IMR-90 (cell line): ENCODE results near the gene RPL21. TPM values are rescaled to one million over a fixed set of nuclear protein-coding genes. Genes with fewer than 3 reads are reported as not detected.

Source experiments
- ATAC-seq: fragments of 200-7000 bp; cut with Tn5 transposase; 2 replicates; pipeline ENCODE4 v1.9.1; 2020; ENCODE audit warnings: low read depth, mild to moderate bottlenecking, moderate library complexity
- BruUV-seq: library from RNA; stranded (reverse); fragments of 400-500 nt; replicated peaks from 2 replicates; lab custom pipeline; 2021; lab: Mats Ljungman, UMichigan
- CTCF ChIA-PET: fragments of 300-600 bp; formaldehyde crosslinking; extraction: SDS; loops from one replicate; lab custom pipeline; 2021; ENCODE audit warnings: antibody characterized with exemption; lab: Yijun Ruan, JAX
- POLR2A ChIA-PET: fragments of 300-600 bp; sonication (Branson Sonifier 250); formaldehyde crosslinking; loops from one replicate; lab custom pipeline; 2022; ENCODE audit warnings: antibody characterized with exemption; ENCODE audit not compliant: unreplicated experiment; lab: Charles Lee
- DNase-seq: peaks from one replicate; pipeline ENCODE4 v3.0.0; 2013
- H2AFZ ChIP-seq: replicated peaks from 2 replicates; pipeline ENCODE3; 2013; ENCODE audit warnings: low read length, mild to moderate bottlenecking; ENCODE audit not compliant: poor library complexity
- H2AK5ac ChIP-seq: 2 replicates; pipeline ENCODE4 v1.6.1; 2013; ENCODE audit warnings: low read depth, low read length, inconsistent platforms
- H2AK9ac ChIP-seq: replicated peaks from 2 replicates; pipeline ENCODE3; 2013; ENCODE audit warnings: mild to moderate bottlenecking, low read depth, low read length, moderate library complexity; ENCODE audit not compliant: poor library complexity
- H2BK120ac ChIP-seq: 2 replicates; pipeline ENCODE4 v1.6.1; 2013; ENCODE audit warnings: low read depth, low read length, inconsistent platforms
- H2BK15ac ChIP-seq: 3 replicates; pipeline ENCODE4 v1.6.1; 2013; ENCODE audit warnings: low read depth, low read length, inconsistent platforms
- H2BK20ac ChIP-seq: 2 replicates; pipeline ENCODE4 v1.6.1; 2013; ENCODE audit warnings: low read depth, mild to moderate bottlenecking, inconsistent platforms, low read length, moderate library complexity
- H2BK5ac ChIP-seq: 2 replicates; pipeline ENCODE4 v1.6.1; 2013; ENCODE audit warnings: mild to moderate bottlenecking, low read depth, low read length, inconsistent platforms; ENCODE audit not compliant: poor library complexity, severe bottlenecking
- H3K14ac ChIP-seq: replicated peaks from 2 replicates; pipeline ENCODE4 v1.6.1; 2013; ENCODE audit warnings: low read depth, low read length, inconsistent platforms
- H3K18ac ChIP-seq: 2 replicates; pipeline ENCODE4 v1.6.1; 2013; ENCODE audit warnings: low read depth, low read length, control low read depth
- H3K23ac ChIP-seq: 2 replicates; pipeline ENCODE4 v1.6.1; 2013; ENCODE audit warnings: low read depth, low read length, inconsistent platforms
- H3K27ac ChIP-seq: 2 replicates; pipeline ENCODE4 v1.5.1; 2013; ENCODE audit warnings: mild to moderate bottlenecking, control low read depth, low read length; ENCODE audit not compliant: insufficient read depth
- H3K27me3 ChIP-seq: 2 replicates; pipeline ENCODE4 v1.6.1; 2013; ENCODE audit warnings: low read length; ENCODE audit not compliant: control insufficient read depth, insufficient read depth
- H3K36me3 ChIP-seq: 2 replicates; pipeline ENCODE4 v1.6.1; 2013; ENCODE audit warnings: low read length, mixed read lengths; ENCODE audit not compliant: control insufficient read depth, insufficient read depth
- H3K4ac ChIP-seq: 2 replicates; pipeline ENCODE4 v1.6.1; 2013; ENCODE audit warnings: low read depth, low read length, inconsistent platforms
- H3K4me1 ChIP-seq: 2 replicates; pipeline ENCODE4 v1.6.1; 2013; ENCODE audit warnings: low read length, mixed read lengths; ENCODE audit not compliant: control insufficient read depth, insufficient read depth
- H3K4me2 ChIP-seq: 2 replicates; pipeline ENCODE4 v1.6.1; 2013; ENCODE audit warnings: low read depth, mild to moderate bottlenecking, control low read depth, low read length, moderate library complexity
- H3K4me3 ChIP-seq: 2 replicates; pipeline ENCODE4 v1.5.1; 2013; ENCODE audit warnings: low read depth, mild to moderate bottlenecking, control low read depth, low read length, moderate library complexity; ENCODE audit not compliant: insufficient read depth
- H3K56ac ChIP-seq: 2 replicates; pipeline ENCODE4 v1.6.1; 2013; ENCODE audit warnings: low read length, inconsistent platforms; ENCODE audit not compliant: insufficient read depth; ENCODE audit errors: extremely low read depth
- H3K79me1 ChIP-seq, 2 experiments: 2 replicates each; pipeline ENCODE4 v1.6.1; 2013; ENCODE audit warnings: low read length in 2 of 2, inconsistent platforms in 1 of 2, low read depth in 1 of 2
- H3K9ac ChIP-seq: 2 replicates; pipeline ENCODE4 v1.6.1; 2013; ENCODE audit warnings: low read depth, low read length, control low read depth
- H3K9me1 ChIP-seq: 2 replicates; pipeline ENCODE4 v1.6.1; 2013; ENCODE audit warnings: low read length, inconsistent platforms; ENCODE audit not compliant: insufficient read depth
- H3K9me3 ChIP-seq: 2 replicates; pipeline ENCODE4 v1.6.1; 2013; ENCODE audit warnings: low read length; ENCODE audit not compliant: control insufficient read depth, insufficient read depth
- H4K20me1 ChIP-seq: 2 replicates; pipeline ENCODE4 v1.6.1; 2013; ENCODE audit warnings: low read length, inconsistent platforms; ENCODE audit not compliant: insufficient read depth
- H4K5ac ChIP-seq: 2 replicates; pipeline ENCODE4 v1.6.1; 2013; ENCODE audit warnings: mild to moderate bottlenecking, low read depth, low read length, control low read depth
- H4K8ac ChIP-seq, 2 experiments: 2 replicates each; pipeline ENCODE4 v1.6.1; 2013; ENCODE audit warnings: low read depth in 2 of 2, low read length in 2 of 2, control low read depth in 1 of 2, inconsistent platforms in 1 of 2
- H4K91ac ChIP-seq: 2 replicates; pipeline ENCODE4 v1.6.1; 2013; ENCODE audit warnings: low read depth, low read length, inconsistent platforms; ENCODE audit not compliant: insufficient read depth
- BHLHE40 ChIP-seq: fragments of 150-350 bp; IDR thresholded peaks from 2 replicates; pipeline ENCODE4 v1.6.1; 2016; ENCODE audit warnings: mild to moderate bottlenecking, low read depth, low read length
- CEBPB ChIP-seq: IDR thresholded peaks from 2 replicates; pipeline ENCODE4 v1.6.1; 2012; ENCODE audit warnings: low read depth, low read length, improper control_type of control experiment
- CHD1 ChIP-seq: IDR thresholded peaks from 2 replicates; pipeline ENCODE4 v1.6.1; 2012; ENCODE audit warnings: low read depth, low read length, improper control_type of control experiment
- FOS ChIP-seq: fragments of 150-350 bp; IDR thresholded peaks from 2 replicates; pipeline ENCODE4 v1.6.1; 2016; ENCODE audit warnings: low read depth, low read length
- MAFK ChIP-seq: IDR thresholded peaks from 2 replicates; pipeline ENCODE4 v1.6.1; 2012; ENCODE audit warnings: low read depth, low read length, improper control_type of control experiment
- MAZ ChIP-seq: IDR thresholded peaks from 2 replicates; pipeline ENCODE4 v1.6.1; 2012; ENCODE audit warnings: low read depth, mild to moderate bottlenecking, low read length, improper control_type of control experiment, moderate library complexity, borderline replicate concordance
- MXI1 ChIP-seq: IDR thresholded peaks from 2 replicates; pipeline ENCODE4 v1.6.1; 2012; ENCODE audit warnings: low read depth, mild to moderate bottlenecking, low read length, moderate library complexity, borderline replicate concordance
- NFE2L2 ChIP-seq: fragments of 150-350 bp; IDR thresholded peaks from 2 replicates; pipeline ENCODE4 v1.6.1; 2016; ENCODE audit warnings: low read depth, mild to moderate bottlenecking, low read length
- RAD21 ChIP-seq: IDR thresholded peaks from 2 replicates; pipeline ENCODE4 v1.6.1; 2012; ENCODE audit warnings: low read length, improper control_type of control experiment
- RCOR1 ChIP-seq: IDR thresholded peaks from 2 replicates; pipeline ENCODE4 v1.6.1; 2012; ENCODE audit warnings: mild to moderate bottlenecking, low read length, improper control_type of control experiment; ENCODE audit not compliant: insufficient replicate concordance
- RFX5 ChIP-seq: IDR thresholded peaks from 2 replicates; pipeline ENCODE4 v1.8.0; 2012; ENCODE audit warnings: low read depth, mild to moderate bottlenecking, low read length, moderate library complexity
- SMC3 ChIP-seq: fragments of 150-350 bp; IDR thresholded peaks from 2 replicates; pipeline ENCODE4 v1.6.1; 2016; ENCODE audit warnings: low read depth, mild to moderate bottlenecking, antibody characterized with exemption, low read length, moderate library complexity
- WGBS, 2 experiments: methylation state at CpG; one replicate each; pipeline versions ENCODE4 v1.1.5 to v1.1.7; 2013; ENCODE audit warnings: missing lambda C conversion rate in 2 of 2; ENCODE audit not compliant: insufficient read length in 1 of 2; ENCODE audit errors: extremely low coverage in 2 of 2; 5-methylcytosine and 5-hydroxymethylcytosine counted together
- dilution Hi-C: fragments of 300-500 bp; cut with HindIII; formaldehyde crosslinking; loops from one replicate; pipeline ENCODE4 v1.14.3; 2018; ENCODE audit warnings: low sequenced_read_pairs; ENCODE audit not compliant: unreplicated experiment
- in situ Hi-C: fragments of 300-500 bp; cut with MboI; formaldehyde crosslinking; loops from 3 replicates; pipeline ENCODE4 v1.14.3; 2019; ENCODE audit warnings: low sequenced_read_pairs, inconsistent platforms, mixed read lengths
- intact Hi-C: fragments of 100-400 bp; cut with micrococcal nuclease; formaldehyde crosslinking; loops from 2 replicates; pipeline ENCODE4 v1.10.0; 2022
- polyA plus RNA-seq, 3 experiments: library from polyadenylated mRNA; depleted of rRNA; stranded (reverse); fragments of >200 nt; gene quantifications; 2 replicates each; pipeline ENCODE4 v1.2.3, GENCODE V29; 2012; ENCODE audit warnings: low replicate concordance in 1 of 3
- total RNA-seq: library from RNA; depleted of rRNA; stranded (reverse); fragments of >200 nt; gene quantifications from 2 replicates; pipeline ENCODE4 v1.2.3, GENCODE V29; 2012
- TF ChIP-seq, protein P1 (sequence below): conservative IDR thresholded peaks from 2 replicates; pipeline ENCODE4 v1.5.1; 2012; ENCODE audit warnings: mild to moderate bottlenecking, low read depth, low read length, improper control_type of control experiment
- TF ChIP-seq, protein P2 (sequence below): fragments of 150-350 bp; IDR thresholded peaks from 2 replicates; pipeline ENCODE4 v1.6.1; 2016; ENCODE audit warnings: low read depth, mild to moderate bottlenecking, low read length, moderate library complexity, borderline replicate concordance
- TF ChIP-seq, protein P3 (sequence below): fragments of 150-350 bp; IDR thresholded peaks from 2 replicates; pipeline ENCODE4 v1.6.1; 2017; ENCODE audit warnings: mild to moderate bottlenecking, antibody characterized with exemption, low read length, low read depth

Gene RPL21
- total and polyA plus RNA-seq, 2 of the 4 experiments (the other 2 are of a cell fraction): 912 to 1,160 TPM

DNA sequence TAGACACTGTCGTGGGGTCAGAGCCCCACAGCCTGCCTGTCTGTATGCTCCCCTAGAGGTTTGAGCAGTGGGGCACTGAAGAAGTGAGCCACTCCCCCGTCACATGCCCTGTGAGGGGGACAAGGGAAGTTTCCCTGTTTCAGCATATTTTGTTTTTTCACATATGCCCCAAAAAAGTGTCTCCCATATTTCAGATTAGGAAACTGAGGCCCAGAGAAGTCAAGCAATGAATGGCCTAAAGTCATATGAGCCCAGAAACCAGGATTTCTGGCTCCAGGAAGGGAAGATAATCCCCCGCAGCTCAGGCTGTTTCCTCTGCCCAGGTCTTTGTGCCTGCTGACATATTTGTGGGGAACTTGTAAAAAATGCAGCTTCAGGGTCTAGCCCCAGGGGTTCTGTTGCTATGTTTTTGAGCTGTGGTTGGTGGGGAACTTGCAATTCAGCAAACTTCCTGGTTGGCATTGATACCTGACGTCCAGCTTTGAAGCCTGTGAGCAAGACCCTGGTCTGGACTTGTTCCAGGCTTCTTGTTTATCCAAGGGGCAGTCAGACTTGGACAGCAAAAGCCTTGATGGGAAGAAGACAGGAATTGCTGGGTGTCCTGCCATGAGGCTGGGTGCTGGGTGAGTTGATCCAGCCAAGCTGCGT, 28.8 kb downstream of the RPL21 start:
- Histone ChIP-seq H3K23ac (0 out of 2 replicates have a peak overlapping the region, but pooled peaks have one; percentile 33), H3K4me1 (peaks cover 5% of the 10 kb centered on the region; the same call in 1 of the 2 replicates), H3K14ac (no peak overlapping the region), H3K27me3 (peaks cover 6% of the 10 kb centered on the region), H3K56ac (no peak overlapping the region; the same call in 1 of the 2 replicates), H2AK9ac (no peak overlapping the region), H4K20me1 (no peaks in the 10 kb centered on the region), H4K91ac (no peak overlapping the region), H4K8ac (no peak overlapping the region), H3K18ac (no peak overlapping the region; the same call in 1 of the 2 replicates), H3K4me2 (no peak overlapping the region), H2BK5ac (no peak overlapping the region), H4K5ac (no peak overlapping the region), H2AK5ac (no peak overlapping the region), H3K79me1 (no peaks in the 10 kb centered on the region), H3K27ac (no peak overlapping the region), H3K9ac (no peak overlapping the region), H3K4me3 (no peak overlapping the region), H2AFZ (no peak overlapping the region), H3K4ac (no peak overlapping the region), H3K36me3 (no peaks in the 10 kb centered on the region), H2BK20ac (no peak overlapping the region; the same call in 1 of the 2 replicates), H3K9me3 (peaks cover 2% of the 10 kb centered on the region), H2BK15ac (no peak overlapping the region), H3K9me1 (no peaks in the 10 kb centered on the region; the same call in 1 of the 2 replicates), H2BK120ac (no peak overlapping the region)
- CTCF ChIA-PET: interaction anchor here (1.4 kb wide), 1 partner anchor 10 kb away, joined by 4 read pairs; no protein-coding TSS in a partner anchor
- ATAC-seq (no peak), DNase-seq (no peak)
- dilution Hi-C loops: no loop called here
- in situ Hi-C loops: no loop called here
- BruUV-seq: no TSS peak
- intact Hi-C loops: no loop called here
- WGBS, 2 experiments: 57% methylated on average over 1 of the region's 5 CpGs; no CpG with 5 or more reads in 1 of the 2 experiments
- POLR2A ChIA-PET: no interaction called here
- TF ChIP-seq CHD1 (no peak), MXI1 (no peak), MAZ (no peak), MAFK (no peak), RCOR1 (no peak), NFE2L2 (no peak), RFX5 (no peak), CEBPB (no peak), SMC3 (no peak), BHLHE40 (no peak), RAD21 (no peak), FOS (no peak)
- TF ChIP-seq, protein P1, sequence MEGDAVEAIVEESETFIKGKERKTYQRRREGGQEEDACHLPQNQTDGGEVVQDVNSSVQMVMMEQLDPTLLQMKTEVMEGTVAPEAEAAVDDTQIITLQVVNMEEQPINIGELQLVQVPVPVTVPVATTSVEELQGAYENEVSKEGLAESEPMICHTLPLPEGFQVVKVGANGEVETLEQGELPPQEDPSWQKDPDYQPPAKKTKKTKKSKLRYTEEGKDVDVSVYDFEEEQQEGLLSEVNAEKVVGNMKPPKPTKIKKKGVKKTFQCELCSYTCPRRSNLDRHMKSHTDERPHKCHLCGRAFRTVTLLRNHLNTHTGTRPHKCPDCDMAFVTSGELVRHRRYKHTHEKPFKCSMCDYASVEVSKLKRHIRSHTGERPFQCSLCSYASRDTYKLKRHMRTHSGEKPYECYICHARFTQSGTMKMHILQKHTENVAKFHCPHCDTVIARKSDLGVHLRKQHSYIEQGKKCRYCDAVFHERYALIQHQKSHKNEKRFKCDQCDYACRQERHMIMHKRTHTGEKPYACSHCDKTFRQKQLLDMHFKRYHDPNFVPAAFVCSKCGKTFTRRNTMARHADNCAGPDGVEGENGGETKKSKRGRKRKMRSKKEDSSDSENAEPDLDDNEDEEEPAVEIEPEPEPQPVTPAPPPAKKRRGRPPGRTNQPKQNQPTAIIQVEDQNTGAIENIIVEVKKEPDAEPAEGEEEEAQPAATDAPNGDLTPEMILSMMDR: no peak
- TF ChIP-seq, protein P2, sequence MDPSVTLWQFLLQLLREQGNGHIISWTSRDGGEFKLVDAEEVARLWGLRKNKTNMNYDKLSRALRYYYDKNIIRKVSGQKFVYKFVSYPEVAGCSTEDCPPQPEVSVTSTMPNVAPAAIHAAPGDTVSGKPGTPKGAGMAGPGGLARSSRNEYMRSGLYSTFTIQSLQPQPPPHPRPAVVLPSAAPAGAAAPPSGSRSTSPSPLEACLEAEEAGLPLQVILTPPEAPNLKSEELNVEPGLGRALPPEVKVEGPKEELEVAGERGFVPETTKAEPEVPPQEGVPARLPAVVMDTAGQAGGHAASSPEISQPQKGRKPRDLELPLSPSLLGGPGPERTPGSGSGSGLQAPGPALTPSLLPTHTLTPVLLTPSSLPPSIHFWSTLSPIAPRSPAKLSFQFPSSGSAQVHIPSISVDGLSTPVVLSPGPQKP: no peak
- TF ChIP-seq, protein P3, sequence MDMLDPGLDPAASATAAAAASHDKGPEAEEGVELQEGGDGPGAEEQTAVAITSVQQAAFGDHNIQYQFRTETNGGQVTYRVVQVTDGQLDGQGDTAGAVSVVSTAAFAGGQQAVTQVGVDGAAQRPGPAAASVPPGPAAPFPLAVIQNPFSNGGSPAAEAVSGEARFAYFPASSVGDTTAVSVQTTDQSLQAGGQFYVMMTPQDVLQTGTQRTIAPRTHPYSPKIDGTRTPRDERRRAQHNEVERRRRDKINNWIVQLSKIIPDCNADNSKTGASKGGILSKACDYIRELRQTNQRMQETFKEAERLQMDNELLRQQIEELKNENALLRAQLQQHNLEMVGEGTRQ: no peak
